ENCODE results near the gene DMAC2.
"Not testable (repeated sequence)": the region's sequence is repeated elsewhere in the genome, so short reads cannot be mapped to it uniquely, and the experiment has no call there.

DMAC2 gene

GRCh38 chr19:41422456-41422855 lies 17.3 kb downstream of the DMAC2 start:
- no peak for DNase-seq (ENCODE audit: low spot score)

DNA sequence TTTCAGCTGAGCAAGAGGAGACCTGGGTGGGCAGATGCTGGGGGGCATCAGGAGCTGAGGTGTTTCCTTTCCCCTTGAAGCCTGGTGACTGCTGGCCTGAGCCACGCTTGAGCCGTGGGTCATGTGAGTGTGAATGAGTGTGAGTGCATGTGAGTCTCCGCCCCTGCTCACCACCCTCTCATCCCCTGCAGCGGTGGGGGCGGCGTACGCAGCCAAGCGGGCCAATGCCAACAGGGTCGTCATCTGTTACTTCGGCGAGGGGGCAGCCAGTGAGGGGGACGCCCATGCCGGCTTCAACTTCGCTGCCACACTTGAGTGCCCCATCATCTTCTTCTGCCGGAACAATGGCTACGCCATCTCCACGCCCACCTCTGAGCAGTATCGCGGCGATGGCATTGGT lies 17.7 kb downstream of the DMAC2 start:
- DNase-seq (ENCODE audit: low spot score), result no peak

- DNase-seq (ENCODE audit: low spot score), result no peak
Measured at GRCh38 chr19:41421314-41421713, 18.4 kb downstream of the DMAC2 start.

- no peak for DNase-seq (ENCODE audit: low spot score)
Measured at GRCh38 chr19:41420101-41420880, 19.4 kb downstream of the DMAC2 start.

DNA sequence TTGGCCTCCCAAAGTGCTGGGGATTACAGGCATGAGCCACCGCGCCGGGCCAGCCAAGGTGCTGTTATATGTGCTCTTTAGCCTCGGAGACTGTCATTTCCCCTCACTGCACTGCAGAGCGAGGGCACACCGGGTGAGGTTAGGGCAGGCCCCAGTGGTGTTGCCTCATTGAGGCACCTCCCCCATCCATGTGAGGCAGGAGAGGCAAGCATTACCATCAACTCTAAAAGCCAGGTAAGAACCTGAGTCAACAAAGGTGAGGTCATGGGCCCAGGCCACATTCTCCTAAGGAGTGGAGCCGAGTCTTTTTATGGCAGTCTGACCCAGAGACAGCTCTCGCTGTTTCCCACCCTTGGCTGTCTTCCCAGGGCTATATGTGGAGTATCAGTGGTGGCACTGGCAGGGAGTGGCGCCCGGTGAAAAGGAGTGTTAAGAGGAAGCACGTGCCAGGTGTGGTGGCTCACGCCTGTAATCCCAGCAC lies 23.5 kb downstream of the DMAC2 start:
- DNase-seq (ENCODE audit: low spot score), result no peak

GRCh38 chr19:41415154-41415571 lies 24.5 kb downstream of the DMAC2 start:
- DNase-seq (ENCODE audit: low spot score), result no peak

DNA sequence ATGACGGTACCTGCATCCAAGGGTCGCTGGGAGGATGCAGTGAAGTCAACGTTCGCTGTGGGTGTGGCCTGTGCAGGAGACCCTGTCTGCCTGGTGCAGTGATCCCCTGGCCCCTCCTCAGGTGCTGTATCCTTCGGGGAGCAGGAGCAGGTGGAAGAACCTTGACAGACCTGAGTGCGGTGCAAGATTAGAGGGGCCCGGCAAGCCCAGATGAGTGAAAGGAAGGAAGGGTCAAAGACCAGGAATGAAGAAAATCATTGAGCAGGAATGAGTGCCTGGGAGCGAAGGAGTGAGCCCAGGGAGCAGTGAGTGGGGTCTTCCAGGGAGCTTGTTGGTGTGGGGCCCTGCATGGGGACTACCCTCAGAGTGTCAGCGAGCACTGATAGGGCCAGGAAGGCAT lies 25.3 kb downstream of the DMAC2 start:
- no peak for DNase-seq (ENCODE audit: low spot score)

- DNase-seq (ENCODE audit: low spot score), result no peak
Measured at GRCh38 chr19:41413947-41414346, 25.8 kb downstream of the DMAC2 start.

- DNase-seq (ENCODE audit: low spot score), result no peak
Measured at GRCh38 chr19:41412953-41413352, 26.8 kb downstream of the DMAC2 start.

GRCh38 chr19:41411968-41412265 lies 27.8 kb downstream of the DMAC2 start:
- DNase-seq (ENCODE audit: low spot score), result no peak

DNA sequence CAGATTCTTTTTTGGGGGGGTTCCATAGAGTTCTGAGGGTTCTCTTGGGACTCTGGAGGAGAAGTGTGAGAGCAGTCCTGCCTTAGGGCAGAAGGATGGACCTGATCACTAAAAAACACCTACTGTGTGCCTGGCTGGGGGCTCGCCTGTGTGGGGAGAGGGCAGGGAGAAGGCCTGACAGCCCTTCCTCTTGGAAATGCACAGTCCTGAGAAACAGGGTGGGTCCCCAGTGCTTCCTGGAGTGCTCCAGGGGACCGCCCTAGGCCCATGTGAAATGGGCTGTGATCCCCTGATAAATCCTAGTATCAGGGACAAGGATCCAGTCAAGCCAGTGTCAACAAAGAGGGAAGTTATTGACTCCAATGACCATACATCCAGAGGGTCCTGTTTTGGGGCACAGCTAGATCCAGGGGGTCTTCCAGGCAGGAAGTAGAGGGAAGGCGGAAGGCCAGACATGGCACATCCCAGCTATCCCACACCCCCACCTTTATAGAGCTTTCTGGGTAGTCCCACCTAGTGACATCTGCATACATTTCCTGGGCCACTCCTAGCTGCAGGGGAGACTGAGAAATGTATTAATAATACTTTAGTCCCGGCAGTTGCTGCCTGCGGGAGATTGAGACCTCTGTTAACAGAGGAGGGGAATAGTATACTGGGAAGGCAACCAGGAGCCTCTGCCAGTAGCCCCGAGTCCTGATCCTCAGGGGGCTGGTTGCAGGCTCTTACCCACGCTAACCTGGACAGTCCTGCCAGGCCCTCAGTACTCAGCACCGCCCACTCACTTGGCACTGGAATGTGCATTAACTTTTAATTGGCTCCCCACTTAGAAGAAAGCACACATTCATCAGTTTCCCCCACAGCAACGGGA lies 28.4 kb downstream of the DMAC2 start:
- no peak for DNase-seq (ENCODE audit: low spot score)

DNA sequence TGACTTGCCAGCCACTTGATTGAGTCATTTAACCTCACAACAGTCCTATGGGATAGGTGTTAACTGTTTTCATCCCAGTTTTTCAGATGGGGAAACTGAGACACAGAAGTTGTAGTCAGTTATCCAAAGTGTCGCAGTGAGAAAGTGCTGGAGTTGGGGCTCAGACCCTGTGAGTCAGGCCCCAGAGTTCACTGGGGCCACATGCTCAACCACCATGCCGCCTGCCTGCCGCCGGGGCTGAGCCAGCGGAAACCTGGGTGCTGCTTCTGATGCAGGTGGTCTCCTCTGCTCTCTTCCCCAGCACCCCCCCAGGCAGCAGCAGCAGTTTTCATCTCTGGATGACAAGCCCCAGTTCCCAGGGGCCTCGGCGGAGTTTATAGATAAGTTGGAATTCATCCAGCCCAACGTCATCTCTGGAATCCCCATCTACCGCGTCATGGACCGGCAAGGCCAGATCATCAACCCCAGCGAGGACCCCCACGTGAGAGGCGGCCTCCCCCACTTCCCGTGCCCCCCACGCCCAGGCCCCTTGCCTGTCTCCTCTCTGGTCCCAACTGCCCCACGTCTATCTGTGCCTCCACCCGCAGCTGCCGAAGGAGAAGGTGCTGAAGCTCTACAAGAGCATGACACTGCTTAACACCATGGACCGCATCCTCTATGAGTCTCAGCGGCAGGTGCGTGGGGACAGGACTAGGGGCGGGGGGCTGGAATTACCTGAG lies 29.2 kb downstream of the DMAC2 start:
- no peak for DNase-seq (ENCODE audit: low spot score)

DNA sequence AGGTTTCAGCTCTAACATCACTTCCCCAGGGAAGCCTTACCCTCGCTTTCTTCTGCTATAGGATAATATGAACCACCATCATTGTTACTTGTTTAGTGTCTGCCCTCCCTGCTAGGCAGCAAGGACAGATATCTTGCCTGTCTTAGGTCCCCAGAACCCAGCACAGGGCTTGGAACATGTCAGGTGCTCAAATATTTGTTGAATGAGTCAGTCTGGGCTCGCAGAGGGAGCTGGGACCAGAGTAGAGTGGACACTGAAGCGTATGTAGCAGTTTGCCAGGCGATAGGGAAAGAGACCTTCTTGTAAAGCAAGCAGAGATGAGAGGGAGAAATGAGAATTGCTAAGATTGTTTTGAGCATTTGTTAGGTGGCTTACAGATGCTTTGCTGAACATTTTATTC lies 30.4 kb downstream of the DMAC2 start:
- peak; percentile 87 for DNase-seq (ENCODE audit: low spot score)

- not testable (repeated sequence) for DNase-seq (ENCODE audit: low spot score)
Measured at GRCh38 chr19:41408846-41409245, 30.9 kb downstream of the DMAC2 start.

DNA sequence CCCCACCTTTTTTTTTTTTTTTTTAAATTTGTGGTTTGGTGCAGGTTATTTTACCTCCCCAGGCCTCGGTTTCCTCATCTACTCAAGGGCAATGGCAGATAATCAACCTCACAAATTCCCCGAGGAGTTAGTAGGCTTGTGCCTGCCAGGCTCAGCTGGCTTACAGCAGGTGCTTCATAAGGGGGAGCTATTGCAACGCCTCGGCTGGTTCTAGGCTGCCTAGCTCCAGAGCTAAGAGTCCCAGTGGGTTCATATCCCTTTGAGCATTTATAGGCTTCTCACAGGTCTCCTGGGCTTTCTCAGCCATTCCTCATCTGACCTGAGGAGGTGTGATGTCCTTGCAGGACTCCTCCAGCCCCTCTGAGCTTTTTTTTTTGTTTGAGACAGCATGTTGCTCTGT lies 31.5 kb downstream of the DMAC2 start:
- DNase-seq (ENCODE audit: low spot score), result no peak

DNA sequence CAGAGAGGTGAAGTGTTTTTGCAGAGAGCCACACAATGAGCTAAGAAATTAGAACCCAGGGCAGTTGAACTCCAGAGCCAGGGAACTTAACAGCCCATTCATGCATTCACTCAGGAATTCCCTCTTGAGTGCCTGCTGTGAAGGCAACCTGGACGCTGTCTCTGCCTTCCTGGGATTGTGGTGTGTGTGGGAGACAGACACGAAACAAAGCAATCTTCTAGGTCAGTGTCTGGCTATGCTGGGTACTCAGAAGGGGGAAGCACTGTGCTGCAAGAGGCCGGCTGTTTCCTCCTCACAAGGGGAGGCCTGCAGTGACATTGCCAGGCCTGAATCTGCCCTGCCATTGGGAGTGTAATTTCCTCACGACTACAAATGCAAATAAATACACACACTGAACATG lies 32.4 kb downstream of the DMAC2 start:
- DNase-seq (ENCODE audit: low spot score), result no peak

DNA sequence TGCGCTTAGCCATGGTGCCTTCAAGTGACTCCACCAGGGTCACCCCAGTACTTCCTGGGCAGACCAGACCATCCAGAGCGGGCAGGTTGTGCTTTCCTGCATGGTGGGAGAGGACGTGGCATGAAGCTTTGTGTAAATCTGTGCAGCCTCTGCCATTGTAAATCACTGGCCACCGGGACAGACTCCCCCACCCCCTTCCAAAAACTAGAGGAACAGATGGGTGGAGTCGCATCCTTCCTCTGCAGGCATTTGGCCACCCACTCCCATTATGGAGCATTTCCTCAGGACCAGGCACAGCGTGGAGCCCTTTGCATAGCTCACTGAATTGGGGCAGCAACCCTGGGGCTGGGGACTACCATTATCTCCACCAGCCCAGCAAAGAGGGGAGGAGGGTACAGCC lies 33.9 kb downstream of the DMAC2 start:
- no peak for DNase-seq (ENCODE audit: low spot score)

- DNase-seq (ENCODE audit: low spot score), result no peak
Measured at GRCh38 chr19:41403181-41403970, 36.3 kb downstream of the DMAC2 start.

DNA sequence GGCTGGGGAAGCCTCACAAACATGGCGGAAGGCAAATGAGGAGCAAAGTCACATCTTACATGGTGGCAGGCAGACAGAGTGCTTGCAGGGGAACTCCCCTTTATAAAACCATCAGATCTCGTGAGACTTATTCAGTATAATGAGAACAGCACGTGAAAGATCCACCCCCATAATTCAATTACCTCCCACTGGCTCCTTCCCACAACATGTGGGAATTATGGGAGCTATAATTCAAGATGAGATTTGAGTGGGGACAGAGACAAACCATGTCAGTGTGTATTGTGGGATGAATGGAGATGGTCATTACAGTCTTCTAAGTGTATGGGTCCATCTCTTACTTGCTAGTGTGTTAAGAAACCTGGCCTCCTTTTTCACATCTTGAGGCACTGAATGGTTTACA lies 37.7 kb downstream of the DMAC2 start:
- DNase-seq (ENCODE audit: low spot score), result no peak

- no peak for DNase-seq (ENCODE audit: low spot score)
Measured at GRCh38 chr19:41401483-41401882, 38.2 kb downstream of the DMAC2 start.

DNA sequence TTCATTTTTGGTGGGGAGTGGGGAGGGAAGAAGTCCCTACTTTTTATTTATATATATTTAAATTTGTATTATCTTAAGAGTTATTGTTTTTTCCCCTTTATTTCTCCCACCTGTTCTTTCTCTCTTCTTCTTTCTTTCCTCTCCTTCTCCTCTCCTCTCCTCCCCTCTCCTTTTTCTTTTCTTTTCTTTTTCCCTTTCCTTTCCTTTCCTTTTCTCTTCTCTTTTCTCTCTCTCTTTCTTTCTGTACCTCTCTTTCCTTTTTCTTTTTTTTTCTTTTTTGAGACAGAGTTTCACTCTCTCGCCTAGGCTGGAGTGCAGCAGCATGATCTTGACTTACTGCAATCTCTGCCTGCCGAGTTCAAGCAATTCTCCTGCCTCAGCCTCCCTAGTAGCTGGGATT lies 40.2 kb downstream of the DMAC2 start:
- no peak for DNase-seq (ENCODE audit: low spot score)

GRCh38 chr19:41399091-41399490 lies 40.6 kb downstream of the DMAC2 start:
- DNase-seq (ENCODE audit: low spot score), result no peak
